Stomach smooth muscle (tissue), 2 donors: ENCODE measurements around the gene CAPSL.
"Not testable (repeated sequence)": the region's sequence is repeated elsewhere in the genome, so short reads cannot be mapped to it uniquely, and the experiment has no call there.

Experiments
- H3K27ac ChIP-seq: one replicate; pipeline ENCODE4 v1.7.0; 2013; ENCODE audit warnings: mild to moderate bottlenecking, low read length, inconsistent platforms
- H3K27me3 ChIP-seq, 2 donors: one replicate each; pipeline ENCODE4 v1.7.0; 2013; ENCODE audit warnings: low read length in 2 of 2; ENCODE audit not compliant: insufficient read depth in 2 of 2, control insufficient read depth in 1 of 2
- H3K36me3 ChIP-seq, 2 donors: one replicate each; pipeline ENCODE4 v1.7.0; 2013; ENCODE audit warnings: low read length in 2 of 2; ENCODE audit not compliant: control insufficient read depth in 2 of 2, insufficient read depth in 2 of 2
- H3K4me1 ChIP-seq: one replicate; pipeline ENCODE4 v1.7.0; 2013; ENCODE audit warnings: low read length; ENCODE audit not compliant: control insufficient read depth, insufficient read depth
- H3K4me3 ChIP-seq, 2 donors: one replicate each; pipeline ENCODE4 v1.7.0; 2013; ENCODE audit warnings: low read length in 2 of 2
- H3K9ac ChIP-seq, 2 donors: one replicate each; pipeline ENCODE4 v1.7.0; 2013; ENCODE audit warnings: low read length in 2 of 2, mild to moderate bottlenecking in 1 of 2
- H3K9me3 ChIP-seq, 2 donors: one replicate each; pipeline ENCODE4 v1.7.0; 2013; ENCODE audit warnings: low read length in 2 of 2; ENCODE audit not compliant: control insufficient read depth in 2 of 2
- donor health status: healthy.
- donor health status: Pancreatic carcinoma.

CAPSL gene

GRCh38 chr5:35857606-35858205 is 80.7 kb downstream of the CAPSL start:
- Histone ChIP-seq H3K9ac (no peak overlapping the region), H3K36me3 (no peaks in the 10 kb centered on the region), H3K4me3 (no peak overlapping the region), H3K9me3 (no peaks in the 10 kb centered on the region), H3K4me1 (no peaks in the 10 kb centered on the region), H3K27ac (no peak overlapping the region), H3K27me3 (no peaks in the 10 kb centered on the region)

- Histone ChIP-seq H3K36me3 (no peaks in the 10 kb centered on the region), H3K27me3 (no peaks in the 10 kb centered on the region), H3K4me1 (no peaks in the 10 kb centered on the region), H3K9me3 (no peaks in the 10 kb centered on the region), H3K27ac (no peak within 1 kb of the TSS), H3K9ac (no peak within 1 kb of the TSS), H3K4me3 (no peak within 1 kb of the TSS)
Observed at GRCh38 chr5:35856765-35857351, 81.6 kb downstream of the CAPSL start, which contains the start of gene IL7R. Gene IL7R, plus strand, starts transcription at chr5:35856891. Its CDS starts 87 bp downstream, at chr5:35856978.

DNA sequence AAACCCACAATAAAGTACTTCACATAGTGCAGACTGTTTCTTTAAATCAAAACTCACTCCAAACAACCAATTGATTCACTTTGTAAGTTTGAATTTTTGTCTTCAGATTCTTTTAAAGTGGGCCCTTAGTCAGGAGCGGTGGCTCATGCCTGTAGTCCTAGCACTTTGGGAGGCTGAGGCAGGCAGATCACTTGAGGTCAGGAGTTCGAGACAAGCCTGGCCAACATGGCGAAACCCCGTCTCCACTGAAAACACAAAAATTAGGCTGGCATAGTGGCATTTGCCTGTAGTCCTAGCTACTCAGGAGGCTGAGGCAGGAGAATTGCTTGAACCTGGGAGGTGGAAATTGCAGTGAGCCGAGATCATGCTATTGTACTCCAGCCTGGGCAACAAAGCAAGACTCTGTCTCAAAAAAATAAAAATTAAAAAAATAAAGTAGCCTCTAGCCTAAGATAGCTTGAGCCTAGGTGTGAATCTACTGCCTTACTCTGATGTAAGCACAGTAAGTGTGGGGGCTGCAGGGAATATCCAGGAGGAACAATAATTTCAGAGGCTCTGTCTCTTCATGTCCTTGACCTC is 82.1 kb downstream of the CAPSL start:
- H3K27me3 ChIP-seq, H3K9me3 ChIP-seq, H3K36me3 ChIP-seq, H3K4me3 ChIP-seq, H3K27ac ChIP-seq, H3K4me1 ChIP-seq, H3K9ac ChIP-seq: not testable (repeated sequence)

DNA sequence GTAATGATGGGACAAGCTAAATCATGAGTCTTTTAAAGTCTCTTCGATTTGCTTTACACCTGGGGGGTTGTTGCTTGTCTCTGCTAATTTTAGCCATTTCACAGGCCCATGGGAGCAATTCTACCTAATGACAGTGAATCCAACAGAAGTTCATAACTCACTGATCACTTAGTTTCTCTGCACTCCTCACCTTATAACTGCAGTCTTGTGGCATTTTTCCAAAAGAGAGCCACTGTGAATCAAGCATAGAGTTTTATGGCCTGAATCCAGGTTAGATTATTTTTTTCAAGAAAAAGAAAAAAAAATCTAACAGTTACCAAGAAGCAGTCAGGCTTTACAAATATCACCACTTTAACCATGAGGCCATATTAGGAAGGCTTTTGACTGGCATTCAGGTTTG is 83.2 kb downstream of the CAPSL start:
- Histone ChIP-seq H3K4me3 (no peak overlapping the region), H3K4me1 (no peaks in the 10 kb centered on the region), H3K27ac (no peak overlapping the region), H3K9me3 (no peaks in the 10 kb centered on the region), H3K9ac (no peak overlapping the region), H3K36me3 (no peaks in the 10 kb centered on the region), H3K27me3 (no peaks in the 10 kb centered on the region)
